Coronary artery (tissue), 2 donors: ENCODE results near the gene METRNL.
A peak's percentile ranks its signal among the peaks of the same experiment; 100 is the strongest.

Source experiments
- DNase-seq: peaks from one replicate; pipeline ENCODE4 v3.0.0-alpha.2; 2017; ENCODE audit warnings: low spot score
- H3K27ac ChIP-seq, 2 donors: fragments of 200-600 bp; sonication (generic); one replicate each; pipeline ENCODE4 v1.5.1; 2016 to 2019
- H3K4me3 ChIP-seq: fragments of 200-600 bp; sonication (generic); 2 replicates; pipeline ENCODE4 v1.5.1; 2016; ENCODE audit warnings: mild to moderate bottlenecking, moderate library complexity
- CTCF ChIP-seq: fragments of 200-600 bp; sonication (generic); IDR thresholded peaks from one replicate; pipeline ENCODE4 v1.5.1; 2019; ENCODE audit warnings: antibody characterized with exemption

METRNL gene

GRCh38 chr17:83124871-83125514 lies 45.6 kb downstream of the METRNL start:
- DNase-seq = peak; percentile 70
- Histone ChIP-seq H3K4me3 (no peak overlapping the region), H3K27ac (peak overlapping the region in 1 of 2 donors; percentile 34)
- TF ChIP-seq CTCF = no peak

- Histone ChIP-seq H3K4me3 (no peak overlapping the region), H3K27ac (peak overlapping the region in 1 of 2 donors; percentile 34)
- peak; percentile 74 for DNase-seq
- TF ChIP-seq CTCF = no peak
Observed at GRCh38 chr17:83125515-83126274, 46.3 kb downstream of the METRNL start.

- no peak overlapping the region for H3K4me3 ChIP-seq
- TF ChIP-seq CTCF = no peak
- DNase-seq = peak; percentile 74
- H3K27ac ChIP-seq = peak overlapping the region in 1 of 2 donors; percentile 16
Observed at GRCh38 chr17:83126275-83126811, 46.9 kb downstream of the METRNL start.

GRCh38 chr17:83127431-83128160 lies 48.2 kb downstream of the METRNL start:
- no peak for TF ChIP-seq CTCF
- no peak overlapping the region for H3K4me3 ChIP-seq
- H3K27ac ChIP-seq = no peak overlapping the region
- DNase-seq = peak; percentile 62

- Histone ChIP-seq H3K4me3 (no peak overlapping the region), H3K27ac (no peak overlapping the region)
- TF ChIP-seq CTCF = no peak
- DNase-seq = peak; percentile 69
Observed at GRCh38 chr17:83128306-83129240, 49.2 kb downstream of the METRNL start.

- no peak for TF ChIP-seq CTCF
- Histone ChIP-seq H3K4me3 (no peak overlapping the region), H3K27ac (no peak overlapping the region)
- DNase-seq = peak; percentile 66
Observed at GRCh38 chr17:83129676-83130075, 50.3 kb downstream of the METRNL start.
